ENCODE data around the gene MVB12B. TPM values are rescaled to one million over a fixed set of nuclear protein-coding genes. Genes with fewer than 3 reads are reported as not detected.

Gene MVB12B
- total RNA-seq, 1 experiment from 2014 or later, result 5.5 TPM

GRCh38 chr9:126485662-126486061 is 159.0 kb downstream of the MVB12B start:
- no peak for DNase-seq (ENCODE audit: extremely low read depth, low read depth)

DNA sequence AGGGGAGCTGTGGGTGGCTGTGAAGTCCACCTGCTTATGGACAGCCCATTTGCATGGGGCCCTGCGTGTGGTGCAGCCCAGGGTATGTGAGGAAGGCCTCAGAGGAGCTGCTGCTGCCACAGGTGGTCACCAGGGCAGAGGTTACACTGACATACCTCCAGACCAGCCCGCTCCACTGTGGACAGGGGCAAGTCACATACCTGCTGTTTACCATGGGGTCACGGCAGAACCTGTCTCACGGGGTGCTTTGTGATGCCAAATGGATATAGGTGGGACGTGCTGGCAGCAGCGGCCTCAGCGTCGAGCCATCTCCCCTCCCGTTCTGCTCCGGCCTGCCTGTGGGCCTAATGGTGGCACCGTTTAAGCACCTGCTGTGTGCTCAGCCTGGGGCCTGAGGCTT is 159.6 kb downstream of the MVB12B start:
- no peak for DNase-seq (ENCODE audit: extremely low read depth, low read depth)

DNA sequence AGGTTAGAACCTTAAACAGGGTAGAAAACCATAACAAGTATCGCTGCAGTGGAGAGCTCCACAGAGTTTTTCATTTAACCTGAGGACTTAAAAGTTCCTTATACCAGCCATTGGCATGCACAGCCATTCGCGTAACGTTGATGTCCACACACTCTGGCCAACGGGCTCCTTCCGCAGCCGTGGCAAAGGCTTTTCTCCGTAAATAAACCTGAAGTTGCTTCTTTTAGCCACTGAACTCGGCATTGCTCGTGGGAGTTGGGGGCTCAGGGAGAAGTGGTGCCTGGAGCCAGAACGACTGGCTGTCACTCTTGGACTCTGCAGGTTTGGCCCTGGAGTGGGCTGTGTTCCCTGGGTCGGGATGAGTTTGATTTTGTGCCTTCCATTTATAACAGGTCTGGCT is 161.2 kb downstream of the MVB12B start:
- DNase-seq (ENCODE audit: extremely low read depth, low read depth), result no peak

- DNase-seq (ENCODE audit: extremely low read depth, low read depth), result no peak
Observed at GRCh38 chr9:126488310-126488709, 161.7 kb downstream of the MVB12B start.

DNA sequence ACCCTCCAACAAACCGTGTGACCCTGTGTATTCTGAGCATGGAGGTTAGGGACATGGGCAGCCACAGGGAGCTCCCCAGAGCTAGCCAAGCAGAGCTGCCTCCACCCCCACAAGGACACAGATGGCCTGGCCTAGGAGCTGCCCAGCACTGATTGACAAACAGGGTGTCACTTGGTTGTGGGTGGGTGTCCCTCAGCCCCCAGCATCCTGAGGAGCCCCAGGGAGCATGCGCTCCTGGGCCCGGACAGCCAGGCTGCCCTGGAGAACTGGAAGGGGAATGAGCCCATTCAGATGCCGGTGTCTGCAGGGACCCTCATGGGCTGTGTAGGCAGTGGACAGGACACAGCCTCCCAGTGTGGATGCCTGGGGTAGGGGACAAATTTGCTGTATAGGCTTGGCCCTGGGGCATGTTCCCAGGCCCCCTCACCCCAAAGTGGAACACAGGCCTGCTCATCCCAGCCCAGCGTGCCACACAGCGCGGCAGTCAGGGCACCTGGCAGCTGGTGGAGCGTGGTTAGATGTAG is 162.3 kb downstream of the MVB12B start:
- DNase-seq (ENCODE audit: extremely low read depth, low read depth), result no peak

DNA sequence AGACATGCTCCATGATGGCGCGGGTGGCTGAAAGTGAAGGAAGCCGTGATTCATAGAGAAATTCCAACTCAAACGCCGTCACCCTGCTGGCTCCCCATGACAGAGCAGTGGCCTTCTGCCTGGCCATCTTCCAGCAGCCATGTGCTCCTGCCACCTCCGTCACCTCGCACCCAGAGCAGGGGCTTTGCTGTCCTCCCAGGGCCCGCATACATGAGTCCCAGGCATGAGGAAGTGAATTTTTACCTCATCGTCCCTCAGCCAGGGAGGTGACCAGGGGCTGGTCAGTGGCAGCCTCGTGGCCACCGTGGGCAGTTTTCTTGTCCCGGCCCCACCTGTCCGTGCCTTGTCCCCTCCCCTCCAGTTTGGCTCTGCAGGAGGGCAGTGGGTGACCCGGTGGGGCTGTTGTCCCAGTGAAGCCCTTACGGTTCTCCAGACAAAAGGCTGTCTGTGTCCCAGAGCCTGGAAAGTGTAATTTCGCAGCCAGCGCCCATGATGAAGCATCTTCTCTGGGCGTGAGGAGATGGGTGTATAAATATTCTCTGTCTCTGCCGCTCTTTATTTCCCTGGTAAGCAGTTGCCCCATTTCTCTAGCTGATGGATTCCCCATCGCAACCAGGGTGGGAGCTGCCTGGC is 163.1 kb downstream of the MVB12B start:
- no peak for DNase-seq (ENCODE audit: extremely low read depth, low read depth)

DNA sequence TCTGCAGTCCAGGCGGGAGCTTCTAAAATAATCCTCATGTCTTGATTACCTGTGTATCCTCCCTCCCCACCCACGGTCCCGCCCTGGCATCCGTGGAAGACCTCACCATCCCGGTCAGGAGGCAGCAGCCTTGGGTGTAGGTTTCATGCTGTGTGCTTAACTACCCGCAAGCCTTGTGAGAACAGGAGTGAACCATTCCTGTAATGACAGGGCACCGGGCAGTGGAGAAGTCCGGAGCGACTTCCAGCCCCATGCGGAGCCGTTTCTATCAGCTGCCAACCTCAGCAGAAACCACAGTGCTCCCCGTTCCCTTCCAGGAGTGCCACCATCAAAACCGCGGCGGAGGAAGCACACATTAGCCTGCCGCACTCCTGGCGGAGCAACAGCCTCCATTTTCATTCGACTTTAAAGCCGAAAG is 163.6 kb downstream of the MVB12B start:
- no peak for DNase-seq (ENCODE audit: extremely low read depth, low read depth)

GRCh38 chr9:126490871-126491567 is 164.4 kb downstream of the MVB12B start:
- peak; percentile 50 for DNase-seq (ENCODE audit: extremely low read depth, low read depth)

DNA sequence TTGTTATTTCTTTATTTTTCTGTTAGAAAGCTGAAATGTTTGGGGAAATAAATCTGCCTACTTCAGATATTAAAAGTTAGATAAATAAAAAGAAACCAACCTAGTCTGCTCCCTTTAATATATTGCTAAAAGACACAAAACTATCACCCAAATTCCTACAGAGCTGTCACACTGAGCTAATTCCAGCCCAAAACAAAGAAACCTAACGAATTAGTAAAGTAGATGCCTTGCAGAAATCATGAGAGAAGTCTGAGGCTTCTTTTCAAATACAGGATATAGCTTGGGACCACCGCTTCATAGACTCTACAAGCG is 164.9 kb downstream of the MVB12B start:
- no peak for DNase-seq (ENCODE audit: extremely low read depth, low read depth)

GRCh38 chr9:126491949-126492348 is 165.3 kb downstream of the MVB12B start:
- DNase-seq (ENCODE audit: extremely low read depth, low read depth), result no peak

DNA sequence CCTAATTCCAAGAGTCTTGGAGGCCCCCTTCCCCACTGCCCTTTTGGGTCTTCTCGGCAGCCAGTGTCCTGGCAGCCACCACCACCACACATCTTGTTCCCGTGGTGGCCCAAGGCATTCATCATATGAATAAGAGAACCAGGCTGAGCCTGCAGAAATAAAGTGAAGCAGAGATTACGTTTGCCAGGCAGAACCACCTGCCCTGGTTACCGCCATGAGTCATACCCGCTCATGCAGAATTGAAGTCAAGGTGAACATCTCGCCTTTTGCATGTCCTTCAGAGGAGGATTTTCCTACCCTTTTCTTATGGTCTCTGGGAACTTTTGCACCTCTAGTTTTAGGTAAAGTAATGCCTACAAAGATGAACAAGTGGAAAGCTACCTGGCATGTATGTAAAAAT is 167.6 kb downstream of the MVB12B start:
- DNase-seq (ENCODE audit: extremely low read depth, low read depth), result no peak

GRCh38 chr9:126494746-126495145 is 168.1 kb downstream of the MVB12B start:
- DNase-seq (ENCODE audit: extremely low read depth, low read depth), result no peak

DNA sequence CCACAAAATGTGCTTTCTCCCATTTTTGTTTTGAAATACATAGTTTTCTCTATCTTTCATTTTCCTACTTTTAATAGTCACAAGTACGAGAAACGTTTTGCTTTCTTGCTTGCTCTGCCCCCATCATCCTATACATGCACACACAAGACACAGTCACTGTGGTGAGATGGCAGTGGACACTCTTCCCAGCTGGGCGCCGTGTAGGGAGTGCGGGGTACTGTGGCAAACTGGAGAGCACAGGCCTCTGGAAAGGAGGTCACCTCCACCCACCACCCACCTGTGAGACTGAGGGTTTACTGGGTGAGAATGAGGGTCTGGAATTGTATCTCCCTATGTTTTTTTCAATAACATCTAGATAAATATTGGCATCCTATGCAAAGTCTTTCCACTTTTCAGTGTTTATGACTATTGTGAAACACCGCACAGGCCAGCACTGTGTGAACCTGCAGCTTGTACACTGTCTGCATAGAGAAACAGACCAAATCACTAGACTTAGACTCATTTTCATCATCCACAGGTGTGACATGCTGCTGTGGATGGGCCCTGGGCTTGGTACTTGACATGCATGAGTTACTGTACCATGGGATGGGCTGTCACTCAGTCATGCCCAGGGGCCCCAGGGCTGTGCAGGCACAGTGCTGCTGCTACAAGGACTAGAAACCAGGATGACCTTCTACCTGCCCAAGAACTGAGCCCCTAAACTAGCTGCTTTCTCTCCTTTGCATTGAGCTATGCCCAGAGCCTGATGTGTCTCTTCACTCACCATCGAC is 169.0 kb downstream of the MVB12B start:
- DNase-seq (ENCODE audit: extremely low read depth, low read depth), result no peak

DNA sequence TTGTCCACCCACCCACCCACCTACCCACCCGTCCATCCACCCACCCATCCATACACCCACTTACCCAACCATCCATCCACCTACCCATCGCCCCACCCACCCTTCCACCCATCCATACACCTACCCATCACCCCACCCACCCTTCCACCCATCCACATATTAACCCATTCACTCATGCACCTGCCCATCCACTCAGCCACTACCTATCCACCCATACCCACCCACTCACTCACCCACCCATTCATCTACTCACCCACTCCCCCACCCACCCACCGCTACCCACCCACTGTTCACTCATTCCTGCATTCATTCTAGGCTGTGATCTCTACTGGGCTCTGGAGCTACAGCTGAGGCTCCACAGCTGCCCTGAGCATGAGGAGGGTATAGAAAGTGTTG is 169.6 kb downstream of the MVB12B start:
- DNase-seq (ENCODE audit: extremely low read depth, low read depth), result no peak

- DNase-seq (ENCODE audit: extremely low read depth, low read depth), result no peak
Observed at GRCh38 chr9:126496781-126497659, 170.4 kb downstream of the MVB12B start.

- no peak for DNase-seq (ENCODE audit: extremely low read depth, low read depth)
Observed at GRCh38 chr9:126497660-126498275, 171.1 kb downstream of the MVB12B start.

DNA sequence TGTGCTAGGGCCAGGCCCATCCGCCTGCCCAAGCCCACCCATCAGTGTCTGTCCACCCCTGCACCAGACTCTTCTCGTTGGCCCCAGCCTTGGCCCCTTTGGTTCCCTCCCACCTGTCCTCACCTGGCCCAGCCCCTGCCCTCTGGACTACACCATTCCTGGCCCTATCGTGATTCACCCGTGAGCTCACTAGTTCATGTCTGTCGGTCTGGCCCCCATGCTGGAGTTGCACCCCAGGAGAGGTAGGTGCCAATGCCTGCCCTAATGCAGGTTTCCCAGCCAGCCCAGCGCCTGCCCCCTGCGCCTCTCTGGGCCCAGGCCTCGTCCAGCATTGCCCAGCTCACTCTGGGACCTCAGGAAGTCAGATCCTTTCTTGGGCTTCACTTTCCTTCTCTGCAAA is 171.7 kb downstream of the MVB12B start:
- no peak for DNase-seq (ENCODE audit: extremely low read depth, low read depth)

GRCh38 chr9:126499005-126499910 is 172.6 kb downstream of the MVB12B start:
- DNase-seq (ENCODE audit: extremely low read depth, low read depth), result peak; percentile 26

DNA sequence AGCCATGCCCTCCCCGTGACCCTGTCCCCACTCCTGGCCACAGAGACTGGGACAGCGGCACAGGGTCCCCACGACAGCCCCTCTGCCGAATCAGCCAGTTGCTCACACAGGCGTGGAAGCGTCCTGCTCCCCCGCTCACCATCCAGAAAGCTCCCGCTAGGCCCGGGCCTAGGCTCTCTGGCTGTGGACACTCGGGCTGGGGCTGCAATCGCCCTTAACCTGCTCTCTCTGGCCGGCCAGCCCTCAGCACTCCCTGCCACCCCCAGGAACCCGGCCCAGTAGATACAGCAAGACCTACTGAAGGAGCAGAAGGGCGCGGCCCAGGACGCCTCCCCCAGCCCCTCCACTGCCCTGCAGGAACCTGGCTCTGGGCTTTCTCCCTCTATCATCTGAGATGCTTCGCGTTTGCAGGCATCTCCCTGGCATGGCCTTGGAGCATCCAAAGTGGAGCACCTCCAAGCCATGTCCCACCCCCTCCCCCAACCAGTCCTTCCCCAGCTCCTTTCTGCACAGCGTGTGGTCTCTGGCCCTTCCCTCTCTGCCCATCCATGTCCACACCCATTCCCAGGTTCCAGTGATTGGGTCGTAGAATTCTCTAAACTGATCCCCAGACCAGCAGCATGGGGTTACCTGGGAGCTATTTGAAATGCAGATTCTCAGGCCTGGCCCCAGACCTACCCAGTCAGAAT is 173.4 kb downstream of the MVB12B start:
- no peak for DNase-seq (ENCODE audit: extremely low read depth, low read depth)

Data from NCI-H460 (cell line).